Keratinocyte (primary cell): ENCODE measurements around the gene SNX19.

ENCODE experiments used
- EZH2 ChIP-seq: IDR thresholded peaks from one replicate; pipeline ENCODE4 v1.6.1; 2012; ENCODE audit warnings: inconsistent platforms, mild to moderate bottlenecking, low read length, moderate library complexity
- TF ChIP-seq, protein P1 (sequence below), 3 experiments: IDR thresholded peaks in 1 of 3; conservative IDR thresholded peaks in 1 of 3; optimal IDR thresholded peaks in 1 of 3; 2 replicates in 2 of 3; 3 replicates in 1 of 3; pipeline versions ENCODE3 to v1.5.1; 2011; ENCODE audit warnings: low read length in 3 of 3, mild to moderate bottlenecking in 3 of 3, moderate library complexity in 2 of 3, control low read depth in 1 of 3, inconsistent platforms in 1 of 3; ENCODE audit not compliant: insufficient read depth in 2 of 3; ENCODE audit errors: extremely low read depth in 1 of 3

- TF ChIP-seq, protein P1, sequence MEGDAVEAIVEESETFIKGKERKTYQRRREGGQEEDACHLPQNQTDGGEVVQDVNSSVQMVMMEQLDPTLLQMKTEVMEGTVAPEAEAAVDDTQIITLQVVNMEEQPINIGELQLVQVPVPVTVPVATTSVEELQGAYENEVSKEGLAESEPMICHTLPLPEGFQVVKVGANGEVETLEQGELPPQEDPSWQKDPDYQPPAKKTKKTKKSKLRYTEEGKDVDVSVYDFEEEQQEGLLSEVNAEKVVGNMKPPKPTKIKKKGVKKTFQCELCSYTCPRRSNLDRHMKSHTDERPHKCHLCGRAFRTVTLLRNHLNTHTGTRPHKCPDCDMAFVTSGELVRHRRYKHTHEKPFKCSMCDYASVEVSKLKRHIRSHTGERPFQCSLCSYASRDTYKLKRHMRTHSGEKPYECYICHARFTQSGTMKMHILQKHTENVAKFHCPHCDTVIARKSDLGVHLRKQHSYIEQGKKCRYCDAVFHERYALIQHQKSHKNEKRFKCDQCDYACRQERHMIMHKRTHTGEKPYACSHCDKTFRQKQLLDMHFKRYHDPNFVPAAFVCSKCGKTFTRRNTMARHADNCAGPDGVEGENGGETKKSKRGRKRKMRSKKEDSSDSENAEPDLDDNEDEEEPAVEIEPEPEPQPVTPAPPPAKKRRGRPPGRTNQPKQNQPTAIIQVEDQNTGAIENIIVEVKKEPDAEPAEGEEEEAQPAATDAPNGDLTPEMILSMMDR (optimal IDR thresholded peaks at IDR 0.05 in 1 of 3, IDR thresholded peaks at IDR 0.05 in 1 of 3, conservative IDR thresholded peaks at IDR 0.05 in 1 of 3; ENCODE audit: extremely low read depth in 1 of 3, insufficient read depth in 2 of 3, low read length in 3 of 3) = no peak
- TF ChIP-seq EZH2 = no peak
Measured at GRCh38 chr11:130932086-130932712, 15.9 kb upstream of the SNX19 start.
